ENCODE measurements around the gene SLC5A12. TPM values are rescaled to one million over a fixed set of nuclear protein-coding genes. Genes with fewer than 3 reads are reported as not detected.

The SLC5A12 gene
- total RNA-seq, 2 donors from 2014 or later: not detected

GRCh38 chr11:26739366-26740073 lies 17.7 kb upstream of the SLC5A12 start:
- H3K27me3 Mint-ChIP-seq: no peaks in the 10 kb centered on the region
- no peaks in the 10 kb centered on the region for H3K9me3 Mint-ChIP-seq
- H3K27ac Mint-ChIP-seq: no peak overlapping the region
- no peaks in the 10 kb centered on the region for H3K36me3 Mint-ChIP-seq (ENCODE audit: low read depth)
- H3K4me3 Mint-ChIP-seq: no peak overlapping the region
- no peak for ATAC-seq (replicated peaks)
- H3K4me1 Mint-ChIP-seq: no peaks in the 10 kb centered on the region

GRCh38 chr11:26734691-26735090 lies 12.8 kb upstream of the SLC5A12 start:
- Mint-ChIP-seq H3K27ac (no peak overlapping the region), H3K4me1 (no peaks in the 10 kb centered on the region), H3K9me3 (peaks cover 16% of the 10 kb centered on the region), H3K36me3 (ENCODE audit: low read depth) (no peaks in the 10 kb centered on the region), H3K27me3 (no peaks in the 10 kb centered on the region), H3K4me3 (no peak overlapping the region)
- no peak for ATAC-seq (replicated peaks)

GRCh38 chr11:26731084-26731456 lies 9.2 kb upstream of the SLC5A12 start:
- no peak for ATAC-seq (replicated peaks)
- H3K4me1 Mint-ChIP-seq: no peaks in the 10 kb centered on the region

GRCh38 chr11:26730414-26731083 lies 8.7 kb upstream of the SLC5A12 start:
- Mint-ChIP-seq H3K4me1 (no peaks in the 10 kb centered on the region), H3K36me3 (ENCODE audit: low read depth) (no peaks in the 10 kb centered on the region), H3K27me3 (no peaks in the 10 kb centered on the region), H3K4me3 (no peak overlapping the region), H3K27ac (no peak overlapping the region), H3K9me3 (peaks cover 16% of the 10 kb centered on the region)
- no peak for ATAC-seq (replicated peaks)

More at GRCh38 chr11:26731084-26731456, 9.2 kb upstream of the SLC5A12 start:
- no peaks in the 10 kb centered on the region for H3K27me3 Mint-ChIP-seq
- no peak overlapping the region for H3K4me3 Mint-ChIP-seq
- peaks cover 16% of the 10 kb centered on the region for H3K9me3 Mint-ChIP-seq
- H3K36me3 Mint-ChIP-seq (ENCODE audit: low read depth): no peaks in the 10 kb centered on the region
- H3K27ac Mint-ChIP-seq: no peak overlapping the region

GRCh38 chr11:26729284-26729683 lies 7.4 kb upstream of the SLC5A12 start:
- Mint-ChIP-seq H3K27ac (no peak overlapping the region), H3K4me3 (no peak overlapping the region), H3K4me1 (no peaks in the 10 kb centered on the region), H3K9me3 (peaks cover 17% of the 10 kb centered on the region), H3K36me3 (ENCODE audit: low read depth) (no peaks in the 10 kb centered on the region), H3K27me3 (no peaks in the 10 kb centered on the region)
- ATAC-seq (replicated peaks): no peak

- H3K27me3 Mint-ChIP-seq: no peaks in the 10 kb centered on the region
- H3K4me1 Mint-ChIP-seq: no peaks in the 10 kb centered on the region
- no peak overlapping the region for H3K4me3 Mint-ChIP-seq
- H3K36me3 Mint-ChIP-seq (ENCODE audit: low read depth): no peaks in the 10 kb centered on the region
- peaks cover 8% of the 10 kb centered on the region for H3K9me3 Mint-ChIP-seq
- H3K27ac Mint-ChIP-seq: no peak overlapping the region
- ATAC-seq (replicated peaks): no peak
Measured at GRCh38 chr11:26726960-26727359, 5.1 kb upstream of the SLC5A12 start.

GRCh38 chr11:26719998-26720397 lies 1.9 kb downstream of the SLC5A12 start:
- ATAC-seq (replicated peaks): no peak
- no peaks in the 10 kb centered on the region for H3K4me1 Mint-ChIP-seq
- no peak overlapping the region for H3K27ac Mint-ChIP-seq
- H3K9me3 Mint-ChIP-seq: peaks cover 22% of the 10 kb centered on the region
- no peaks in the 10 kb centered on the region for H3K27me3 Mint-ChIP-seq
- no peaks in the 10 kb centered on the region for H3K36me3 Mint-ChIP-seq (ENCODE audit: low read depth)
- no peak overlapping the region for H3K4me3 Mint-ChIP-seq

- ATAC-seq (replicated peaks): no peak
- Mint-ChIP-seq H3K27ac (no peak overlapping the region), H3K4me1 (no peaks in the 10 kb centered on the region), H3K9me3 (peaks cover 22% of the 10 kb centered on the region), H3K27me3 (no peaks in the 10 kb centered on the region), H3K4me3 (no peak overlapping the region), H3K36me3 (ENCODE audit: low read depth) (no peaks in the 10 kb centered on the region)
Measured at GRCh38 chr11:26719289-26719973, 2.4 kb downstream of the SLC5A12 start.

- Mint-ChIP-seq H3K27ac (no peak overlapping the region), H3K27me3 (no peaks in the 10 kb centered on the region), H3K9me3 (peaks cover 22% of the 10 kb centered on the region), H3K4me1 (no peaks in the 10 kb centered on the region), H3K36me3 (ENCODE audit: low read depth) (no peaks in the 10 kb centered on the region), H3K4me3 (no peak overlapping the region)
- no peak for ATAC-seq (replicated peaks)
Measured at GRCh38 chr11:26717771-26718170, 4.1 kb downstream of the SLC5A12 start.

- ATAC-seq (replicated peaks): no peak
- Mint-ChIP-seq H3K4me3 (no peak overlapping the region), H3K27ac (no peak overlapping the region), H3K36me3 (ENCODE audit: low read depth) (no peaks in the 10 kb centered on the region), H3K9me3 (peaks cover 19% of the 10 kb centered on the region), H3K27me3 (no peaks in the 10 kb centered on the region), H3K4me1 (no peaks in the 10 kb centered on the region)
Measured at GRCh38 chr11:26715133-26715532, 6.7 kb downstream of the SLC5A12 start.

- H3K4me1 Mint-ChIP-seq: no peaks in the 10 kb centered on the region
- no peaks in the 10 kb centered on the region for H3K27me3 Mint-ChIP-seq
Measured at GRCh38 chr11:26712497-26712896, 9.4 kb downstream of the SLC5A12 start.

GRCh38 chr11:26710489-26710888 lies 11.4 kb downstream of the SLC5A12 start:
- Mint-ChIP-seq H3K27me3 (no peaks in the 10 kb centered on the region), H3K4me1 (no peaks in the 10 kb centered on the region), H3K27ac (no peak overlapping the region)

More at GRCh38 chr11:26712497-26712896, 9.4 kb downstream of the SLC5A12 start:
- no peaks in the 10 kb centered on the region for H3K36me3 Mint-ChIP-seq (ENCODE audit: low read depth)
- peaks cover 14% of the 10 kb centered on the region for H3K9me3 Mint-ChIP-seq
- no peak for ATAC-seq (replicated peaks)
- H3K4me3 Mint-ChIP-seq: no peak overlapping the region
- no peak overlapping the region for H3K27ac Mint-ChIP-seq

GRCh38 chr11:26708736-26709456 lies 13.0 kb downstream of the SLC5A12 start:
- no peak overlapping the region for H3K4me3 Mint-ChIP-seq
- no peaks in the 10 kb centered on the region for H3K27me3 Mint-ChIP-seq
- ATAC-seq (replicated peaks): no peak

More at GRCh38 chr11:26710489-26710888, 11.4 kb downstream of the SLC5A12 start:
- no peak for ATAC-seq (replicated peaks)
- H3K9me3 Mint-ChIP-seq: peaks cover 10% of the 10 kb centered on the region
- no peaks in the 10 kb centered on the region for H3K36me3 Mint-ChIP-seq (ENCODE audit: low read depth)
- no peak overlapping the region for H3K4me3 Mint-ChIP-seq

GRCh38 chr11:26706181-26706580 lies 15.7 kb downstream of the SLC5A12 start:
- H3K4me3 Mint-ChIP-seq: no peak overlapping the region
- H3K36me3 Mint-ChIP-seq (ENCODE audit: low read depth): no peaks in the 10 kb centered on the region
- no peak for ATAC-seq (replicated peaks)
- no peaks in the 10 kb centered on the region for H3K4me1 Mint-ChIP-seq
- H3K9me3 Mint-ChIP-seq: peaks cover 14% of the 10 kb centered on the region
- no peak overlapping the region for H3K27ac Mint-ChIP-seq
- H3K27me3 Mint-ChIP-seq: no peaks in the 10 kb centered on the region

More at GRCh38 chr11:26708736-26709456, 13.0 kb downstream of the SLC5A12 start:
- Mint-ChIP-seq H3K36me3 (ENCODE audit: low read depth) (no peaks in the 10 kb centered on the region), H3K27ac (no peak overlapping the region), H3K9me3 (peaks cover 18% of the 10 kb centered on the region), H3K4me1 (no peaks in the 10 kb centered on the region)
